ENCODE results near the gene KRTAP5-4.

- TF ChIP-seq CTCF (IDR thresholded peaks at IDR 0.05) = no peak
- TF ChIP-seq POLR2A (IDR thresholded peaks at IDR 0.05) = no peak
These were observed 9.2 kb upstream of the KRTAP5-4 start for GRCh38 chr11:1631066-1631568.

Data from testis (tissue), 2 donors.